HEK293 (cell line): ENCODE measurements around the gene FHL2.

Source experiments
- CTCF ChIA-PET: fragments of 350-600 bp; formaldehyde crosslinking; extraction: SDS; loops from one replicate; lab custom pipeline; 2021; ENCODE audit warnings: antibody characterized with exemption; lab: Yijun Ruan, JAX
- POLR2A ChIA-PET: fragments of 300-600 bp; formaldehyde crosslinking; extraction: SDS; loops from one replicate; lab custom pipeline; 2020; ENCODE audit warnings: antibody characterized with exemption, inconsistent platforms; lab: Yijun Ruan, JAX
- H3K27ac ChIP-seq: fragments of 200-500 bp; sonication (Bioruptor generic); 2 replicates; pipeline ENCODE4 v1.5.1; 2014; ENCODE audit warnings: low read depth, low read length, control low read depth, inconsistent platforms; ENCODE audit errors: extremely low read depth
- H3K36me3 ChIP-seq, 2 experiments: fragments of 200-500 bp in 1 of 2; sonication (Bioruptor generic) in 1 of 2; 1 replicate in 1 of 2; 2 replicates in 1 of 2; pipeline ENCODE4 v1.5.1; 2014 to 2017; ENCODE audit warnings: inconsistent platforms in 2 of 2, low read length in 2 of 2; ENCODE audit not compliant: control insufficient read depth in 2 of 2, insufficient read depth in 1 of 2
- H3K4me1 ChIP-seq: fragments of 200-500 bp; sonication (Bioruptor generic); 2 replicates; pipeline ENCODE4 v1.5.1; 2014; ENCODE audit warnings: mild to moderate bottlenecking, low read length, inconsistent platforms; ENCODE audit not compliant: control insufficient read depth, insufficient read depth
- H3K4me3 ChIP-seq: 2 replicates; pipeline ENCODE4 v1.5.1; 2011; ENCODE audit warnings: low read depth, mild to moderate bottlenecking, control low read depth, low read length, moderate library complexity
- H3K9me3 ChIP-seq: fragments of 200-500 bp; sonication (Bioruptor generic); 2 replicates; pipeline ENCODE4 v1.5.1; 2014; ENCODE audit warnings: low read depth, low read length, inconsistent platforms; ENCODE audit not compliant: control insufficient read depth, insufficient read depth
- BCL11A ChIP-seq: fragments of 450-650 bp; formaldehyde crosslinking; IDR thresholded peaks from 2 replicates; pipeline ENCODE4 v1.5.1; 2016; ENCODE audit warnings: low read depth, missing biosample characterization, missing genetic modification characterization
- GLI4 ChIP-seq: fragments of 450-650 bp; formaldehyde crosslinking; IDR thresholded peaks from 2 replicates; pipeline ENCODE4 v1.5.1; 2016; ENCODE audit warnings: missing biosample characterization, missing genetic modification characterization
- KLF7 ChIP-seq: fragments of 450-650 bp; formaldehyde crosslinking; IDR thresholded peaks from 2 replicates; pipeline ENCODE4 v1.5.1; 2016; ENCODE audit warnings: missing biosample characterization, missing genetic modification characterization, borderline replicate concordance
- KLF8 ChIP-seq: fragments of 450-650 bp; formaldehyde crosslinking; IDR thresholded peaks from 2 replicates; pipeline ENCODE4 v1.5.1; 2016; ENCODE audit warnings: missing biosample characterization, missing genetic modification characterization
- OSR2 ChIP-seq: fragments of 450-650 bp; formaldehyde crosslinking; IDR thresholded peaks from 2 replicates; pipeline ENCODE4 v1.5.1; 2016; ENCODE audit warnings: missing biosample characterization, missing genetic modification characterization
- PRDM1 ChIP-seq: fragments of 450-650 bp; formaldehyde crosslinking; IDR thresholded peaks from 2 replicates; pipeline ENCODE4; 2016; ENCODE audit warnings: missing biosample characterization, missing genetic modification characterization
- SP3 ChIP-seq: fragments of 450-650 bp; formaldehyde crosslinking; IDR thresholded peaks from 2 replicates; pipeline ENCODE4 v1.5.1; 2016; ENCODE audit warnings: missing biosample characterization, missing genetic modification characterization
- ZBTB20 ChIP-seq: fragments of 450-650 bp; formaldehyde crosslinking; IDR thresholded peaks from 2 replicates; pipeline ENCODE4 v1.5.1; 2016; ENCODE audit warnings: missing biosample characterization, missing genetic modification characterization
- ZBTB48 ChIP-seq: fragments of 450-650 bp; formaldehyde crosslinking; IDR thresholded peaks from 2 replicates; pipeline ENCODE4 v1.5.1; 2016; ENCODE audit warnings: missing biosample characterization, missing genetic modification characterization
- ZFP3 ChIP-seq: fragments of 450-650 bp; formaldehyde crosslinking; IDR thresholded peaks from 2 replicates; pipeline ENCODE4 v1.5.1; 2016; ENCODE audit warnings: low read depth, missing biosample characterization, missing genetic modification characterization
- ZNF132 ChIP-seq: fragments of 450-650 bp; formaldehyde crosslinking; IDR thresholded peaks from 2 replicates; pipeline ENCODE4 v1.5.1; 2017; ENCODE audit warnings: missing biosample characterization, missing genetic modification characterization, borderline replicate concordance
- ZNF138 ChIP-seq: fragments of 450-650 bp; formaldehyde crosslinking; IDR thresholded peaks from 2 replicates; pipeline ENCODE4 v1.5.1; 2016; ENCODE audit warnings: missing biosample characterization, missing genetic modification characterization, borderline replicate concordance
- ZNF157 ChIP-seq: fragments of 450-650 bp; formaldehyde crosslinking; IDR thresholded peaks from 2 replicates; pipeline ENCODE4 v1.5.1; 2016; ENCODE audit warnings: missing biosample characterization, missing genetic modification characterization
- ZNF266 ChIP-seq: fragments of 450-650 bp; formaldehyde crosslinking; IDR thresholded peaks from 2 replicates; pipeline ENCODE4 v1.5.1; 2016; ENCODE audit warnings: missing biosample characterization, missing genetic modification characterization, low read depth
- ZNF280D ChIP-seq: fragments of 450-650 bp; formaldehyde crosslinking; IDR thresholded peaks from 2 replicates; pipeline ENCODE4 v1.5.1; 2016; ENCODE audit warnings: missing biosample characterization, missing genetic modification characterization
- ZNF324 ChIP-seq: fragments of 450-650 bp; formaldehyde crosslinking; IDR thresholded peaks from 2 replicates; pipeline ENCODE4 v1.5.1; 2016; ENCODE audit warnings: missing biosample characterization, missing genetic modification characterization
- ZNF423 ChIP-seq: fragments of 450-650 bp; formaldehyde crosslinking; IDR thresholded peaks from 2 replicates; pipeline ENCODE4 v1.5.1; 2016; ENCODE audit warnings: missing biosample characterization, missing genetic modification characterization
- ZNF530 ChIP-seq: fragments of 450-650 bp; formaldehyde crosslinking; IDR thresholded peaks from 2 replicates; pipeline ENCODE4 v1.5.1; 2016; ENCODE audit warnings: low read depth, missing biosample characterization, missing genetic modification characterization
- ZNF571 ChIP-seq: fragments of 450-650 bp; formaldehyde crosslinking; IDR thresholded peaks from 2 replicates; pipeline ENCODE4 v1.5.0; 2017; ENCODE audit warnings: missing biosample characterization, missing genetic modification characterization
- ZNF585B ChIP-seq: fragments of 450-650 bp; formaldehyde crosslinking; IDR thresholded peaks from 2 replicates; pipeline ENCODE4 v1.5.1; 2016; ENCODE audit warnings: missing biosample characterization, missing genetic modification characterization
- ZNF621 ChIP-seq: fragments of 450-650 bp; formaldehyde crosslinking; IDR thresholded peaks from 2 replicates; pipeline ENCODE4 v1.5.1; 2017; ENCODE audit warnings: missing biosample characterization, missing genetic modification characterization
- ZNF704 ChIP-seq: fragments of 450-650 bp; formaldehyde crosslinking; IDR thresholded peaks from 2 replicates; pipeline ENCODE4 v1.5.1; 2016; ENCODE audit warnings: missing biosample characterization, missing genetic modification characterization
- ZNF777 ChIP-seq: fragments of 450-650 bp; formaldehyde crosslinking; IDR thresholded peaks from 2 replicates; pipeline ENCODE4 v1.5.1; 2017; ENCODE audit warnings: missing biosample characterization, missing genetic modification characterization, borderline replicate concordance
- ZXDB ChIP-seq: fragments of 450-650 bp; formaldehyde crosslinking; IDR thresholded peaks from 2 replicates; pipeline ENCODE4 v1.5.1; 2016; ENCODE audit warnings: missing biosample characterization, missing genetic modification characterization
- TF ChIP-seq, protein P1 (sequence below): fragments of 450-650 bp; formaldehyde crosslinking; IDR thresholded peaks from 2 replicates; pipeline ENCODE4 v1.5.1; 2016; ENCODE audit warnings: missing biosample characterization, missing genetic modification characterization

The FHL2 gene

DNA sequence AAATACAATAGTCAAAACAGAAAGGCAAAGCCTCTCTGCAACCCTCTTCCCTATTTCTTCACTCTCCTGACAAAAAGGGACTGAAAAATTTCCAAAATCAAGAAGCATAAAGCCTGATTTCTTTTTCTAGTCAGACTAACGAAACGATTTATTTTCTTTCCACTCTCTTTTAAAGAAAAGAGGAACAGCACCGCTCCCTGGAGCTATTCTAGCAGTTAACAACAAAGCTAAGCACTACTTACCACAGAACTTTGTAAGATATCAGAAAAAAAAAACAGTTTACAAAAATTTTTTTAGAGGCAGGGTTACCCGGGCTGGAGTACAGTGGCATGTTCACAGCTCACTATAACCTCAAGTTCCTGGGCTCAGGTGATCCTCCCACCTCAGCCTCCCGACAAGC lies 14.4 kb upstream of the FHL2 start:
- H3K9me3 ChIP-seq: no peaks in the 10 kb centered on the region
- POLR2A ChIA-PET: interaction anchor here (1.5 kb wide), 1 partner anchor 15 kb away, joined by 3 read pairs; no protein-coding TSS in a partner anchor
- H3K4me1 ChIP-seq: no peaks in the 10 kb centered on the region
- TF ChIP-seq ZNF132: no peak
- no peak for TF ChIP-seq PRDM1 (tag by site-specific recombination)
- TF ChIP-seq BCL11A (tag by site-specific recombination): no peak
- TF ChIP-seq ZNF571 (tag by site-specific recombination): no peak
- TF ChIP-seq ZBTB20: no peak
- TF ChIP-seq SP3 (tag by site-specific recombination): no peak
- no peak for TF ChIP-seq ZXDB
- no peak for TF ChIP-seq ZNF530 (tag by site-specific recombination)
- TF ChIP-seq OSR2: no peak
- no peak for TF ChIP-seq ZNF585B (tag by site-specific recombination)
- TF ChIP-seq, protein P1, sequence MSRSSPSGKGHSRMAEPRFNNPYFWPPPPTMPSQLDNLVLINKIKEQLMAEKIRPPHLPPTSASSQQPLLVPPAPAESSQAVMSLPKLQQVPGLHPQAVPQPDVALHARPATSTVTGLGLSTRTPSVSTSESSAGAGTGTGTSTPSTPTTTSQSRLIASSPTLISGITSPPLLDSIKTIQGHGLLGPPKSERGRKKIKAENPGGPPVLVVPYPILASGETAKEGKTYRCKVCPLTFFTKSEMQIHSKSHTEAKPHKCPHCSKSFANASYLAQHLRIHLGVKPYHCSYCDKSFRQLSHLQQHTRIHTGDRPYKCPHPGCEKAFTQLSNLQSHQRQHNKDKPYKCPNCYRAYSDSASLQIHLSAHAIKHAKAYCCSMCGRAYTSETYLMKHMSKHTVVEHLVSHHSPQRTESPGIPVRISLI (tag by site-specific recombination): no peak
- no peak for TF ChIP-seq ZNF266 (tag by site-specific recombination)
- H3K27ac ChIP-seq: no peak overlapping the region
- CTCF ChIA-PET: interaction anchor here (2.0 kb wide), 1 partner anchor 109 kb away, joined by 5 read pairs; no protein-coding TSS in a partner anchor
- no peaks in the 10 kb centered on the region for H3K36me3 ChIP-seq
- H3K4me3 ChIP-seq: no peak overlapping the region

DNA sequence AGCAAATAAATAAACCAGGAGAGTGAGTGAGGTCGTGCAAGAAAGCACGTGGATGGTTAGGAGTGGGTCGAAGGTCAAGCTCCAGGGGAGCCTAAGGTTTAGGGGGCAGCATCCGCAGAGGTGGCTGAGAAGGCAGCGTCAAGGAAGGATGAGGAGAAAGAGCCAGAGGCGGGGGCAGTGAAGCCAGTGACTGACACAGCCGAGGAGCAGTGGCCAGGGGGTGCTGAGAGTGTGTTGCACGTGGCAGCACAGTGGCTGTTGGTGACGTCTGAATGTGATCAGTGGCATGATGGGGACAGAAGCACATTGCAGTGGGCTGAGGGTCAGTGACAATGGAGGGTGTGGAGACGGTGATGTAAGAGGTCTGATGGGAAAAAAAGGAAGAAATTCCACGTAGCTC lies 13.7 kb upstream of the FHL2 start:
- no peak overlapping the region for H3K27ac ChIP-seq
- no peaks in the 10 kb centered on the region for H3K36me3 ChIP-seq
- POLR2A ChIA-PET: interaction anchor here (1.5 kb wide), 1 partner anchor 14 kb away, joined by 3 read pairs; no protein-coding TSS in a partner anchor
- H3K4me1 ChIP-seq: no peaks in the 10 kb centered on the region
- TF ChIP-seq ZNF138 (tag by site-specific recombination) (no peak), GLI4 (tag by site-specific recombination) (no peak), ZNF621 (tag by site-specific recombination) (no peak), ZFP3 (no peak), KLF7 (tag by site-specific recombination) (no peak), ZNF704 (no peak), KLF8 (no peak), ZNF530 (tag by site-specific recombination) (no peak), ZNF157 (no peak), ZNF423 (tag by site-specific recombination) (no peak), ZNF280D (no peak), ZNF324 (tag by site-specific recombination) (no peak), ZBTB48 (tag by site-specific recombination) (no peak), ZNF777 (tag by site-specific recombination) (no peak)
- TF ChIP-seq, protein P1 (tag by site-specific recombination): no peak
- no peak overlapping the region for H3K4me3 ChIP-seq
- no peaks in the 10 kb centered on the region for H3K9me3 ChIP-seq
- CTCF ChIA-PET: interaction anchor here (1.3 to 2.0 kb wide), 2 partner anchors 8 to 109 kb away, joined by 5 read pairs; no protein-coding TSS in a partner anchor
